Nephron progenitor cell (in vitro differentiated cells): ENCODE measurements around the gene PRKAG2.
A peak's percentile ranks its signal among the peaks of the same experiment; 100 is the strongest.

Source experiments
- DNase-seq: peaks from one replicate; pipeline ENCODE4 v3.0.0; 2021
- H3K27ac Mint-ChIP-seq: 2 replicates; pipeline ENCODE4 v1.8.0; 2021; ENCODE audit warnings: mild to moderate bottlenecking, moderate library complexity, mixed read lengths
- H3K27me3 Mint-ChIP-seq: 2 replicates; pipeline ENCODE4 v1.8.0; 2021; ENCODE audit warnings: mild to moderate bottlenecking, low read depth, mixed read lengths; ENCODE audit not compliant: poor library complexity
- H3K36me3 Mint-ChIP-seq: 2 replicates; pipeline ENCODE4 v1.8.0; 2021; ENCODE audit warnings: low read depth, mixed read lengths
- H3K4me1 Mint-ChIP-seq: 2 replicates; pipeline ENCODE4 v1.8.0; 2021; ENCODE audit warnings: mixed read lengths
- H3K4me3 Mint-ChIP-seq: 2 replicates; pipeline ENCODE4 v1.8.0; 2021; ENCODE audit warnings: mild to moderate bottlenecking, moderate library complexity, mixed read lengths
- H3K9me3 Mint-ChIP-seq: 2 replicates; pipeline ENCODE4 v1.8.0; 2021; ENCODE audit warnings: mild to moderate bottlenecking, moderate library complexity, mixed read lengths
- TF ChIP-seq, protein P1 (sequence below): fragments of 200-600 bp; sonication (generic); IDR thresholded peaks from 2 replicates; pipeline ENCODE4 v1.5.0; 2021; ENCODE audit warnings: antibody characterized with exemption

PRKAG2 gene

DNA sequence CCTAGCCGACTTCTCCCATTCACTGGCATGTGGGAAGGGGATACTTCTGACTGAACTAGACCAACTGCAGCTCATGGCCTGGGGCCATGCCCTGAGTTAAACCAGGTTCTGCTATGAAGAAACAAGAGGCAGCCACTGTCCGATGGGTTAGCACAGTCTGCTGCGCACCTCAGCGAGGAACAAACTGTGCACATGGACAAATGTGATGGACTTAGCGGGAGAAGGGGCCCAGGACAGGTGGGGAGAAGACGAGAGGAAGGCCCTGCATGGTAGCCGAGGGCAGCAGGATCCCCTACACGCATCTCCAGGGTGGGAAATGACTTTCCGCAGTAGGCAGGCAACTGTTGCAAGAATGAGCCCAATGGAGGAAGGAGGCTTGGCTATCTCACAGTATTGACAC is 115.0 kb downstream of the PRKAG2 start:
- no peak overlapping the region for H3K4me3 Mint-ChIP-seq
- peaks cover 8% of the 10 kb centered on the region for H3K9me3 Mint-ChIP-seq
- H3K27ac Mint-ChIP-seq: no peak overlapping the region
- TF ChIP-seq, protein P1, sequence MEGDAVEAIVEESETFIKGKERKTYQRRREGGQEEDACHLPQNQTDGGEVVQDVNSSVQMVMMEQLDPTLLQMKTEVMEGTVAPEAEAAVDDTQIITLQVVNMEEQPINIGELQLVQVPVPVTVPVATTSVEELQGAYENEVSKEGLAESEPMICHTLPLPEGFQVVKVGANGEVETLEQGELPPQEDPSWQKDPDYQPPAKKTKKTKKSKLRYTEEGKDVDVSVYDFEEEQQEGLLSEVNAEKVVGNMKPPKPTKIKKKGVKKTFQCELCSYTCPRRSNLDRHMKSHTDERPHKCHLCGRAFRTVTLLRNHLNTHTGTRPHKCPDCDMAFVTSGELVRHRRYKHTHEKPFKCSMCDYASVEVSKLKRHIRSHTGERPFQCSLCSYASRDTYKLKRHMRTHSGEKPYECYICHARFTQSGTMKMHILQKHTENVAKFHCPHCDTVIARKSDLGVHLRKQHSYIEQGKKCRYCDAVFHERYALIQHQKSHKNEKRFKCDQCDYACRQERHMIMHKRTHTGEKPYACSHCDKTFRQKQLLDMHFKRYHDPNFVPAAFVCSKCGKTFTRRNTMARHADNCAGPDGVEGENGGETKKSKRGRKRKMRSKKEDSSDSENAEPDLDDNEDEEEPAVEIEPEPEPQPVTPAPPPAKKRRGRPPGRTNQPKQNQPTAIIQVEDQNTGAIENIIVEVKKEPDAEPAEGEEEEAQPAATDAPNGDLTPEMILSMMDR: no peak
- H3K4me1 Mint-ChIP-seq: peaks cover 34% of the 10 kb centered on the region
- H3K27me3 Mint-ChIP-seq: peaks cover 47% of the 10 kb centered on the region
- H3K36me3 Mint-ChIP-seq: no peaks in the 10 kb centered on the region
- DNase-seq: no peak

DNA sequence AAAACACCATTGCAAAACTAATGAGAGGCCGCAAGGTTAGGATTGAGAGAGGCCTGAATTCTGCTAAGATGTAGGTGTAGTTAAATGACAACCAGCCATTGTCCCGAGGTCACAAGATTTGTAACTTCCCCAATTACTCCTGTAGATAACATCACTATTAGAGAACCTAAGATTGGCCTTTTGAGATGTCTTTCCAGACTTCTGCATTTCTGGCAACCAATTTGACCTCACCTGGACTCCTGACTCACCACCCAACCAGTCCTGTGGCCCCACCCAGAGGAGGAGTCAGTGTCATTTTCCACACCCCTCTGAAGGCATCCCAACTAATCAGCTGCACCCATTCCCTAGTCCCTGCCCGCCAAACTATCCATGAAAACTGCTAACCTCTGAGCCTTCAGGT is 115.7 kb downstream of the PRKAG2 start:
- no peak overlapping the region for H3K27ac Mint-ChIP-seq
- H3K27me3 Mint-ChIP-seq: peaks cover 47% of the 10 kb centered on the region
- peaks cover 4% of the 10 kb centered on the region for H3K9me3 Mint-ChIP-seq
- H3K36me3 Mint-ChIP-seq: no peaks in the 10 kb centered on the region
- no peak for DNase-seq
- no peak overlapping the region for H3K4me3 Mint-ChIP-seq
- TF ChIP-seq, protein P1: no peak
- peaks cover 41% of the 10 kb centered on the region for H3K4me1 Mint-ChIP-seq

DNA sequence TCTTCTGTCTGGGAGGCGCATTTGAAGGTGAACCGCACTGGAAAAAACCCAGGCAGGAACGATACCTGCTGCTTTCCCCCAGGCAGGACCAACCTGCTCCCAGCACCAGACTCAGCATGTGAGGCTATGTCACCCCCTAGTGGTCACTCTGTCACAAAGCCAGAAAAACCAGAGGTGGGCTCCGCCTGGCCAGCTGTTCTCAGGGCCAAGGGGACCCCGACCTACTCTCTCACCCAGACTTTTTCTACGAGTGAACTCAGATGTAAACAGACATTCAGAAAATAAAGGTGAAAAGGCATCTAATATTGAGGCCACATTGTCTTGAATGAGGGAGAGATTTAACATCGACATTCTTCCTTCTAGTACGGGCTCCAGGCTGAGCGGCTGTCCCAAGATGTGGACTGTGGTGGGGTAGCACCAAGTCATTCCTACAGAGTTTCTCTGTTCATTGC is 117.3 kb downstream of the PRKAG2 start:
- TF ChIP-seq, protein P1: peak; percentile 86
- Mint-ChIP-seq H3K4me1 (peaks cover 57% of the 10 kb centered on the region), H3K9me3 (no peaks in the 10 kb centered on the region), H3K4me3 (no peak overlapping the region), H3K27ac (peak overlapping the region; percentile 65), H3K36me3 (no peaks in the 10 kb centered on the region), H3K27me3 (peaks cover 41% of the 10 kb centered on the region)
- DNase-seq: peak; percentile 73

DNA sequence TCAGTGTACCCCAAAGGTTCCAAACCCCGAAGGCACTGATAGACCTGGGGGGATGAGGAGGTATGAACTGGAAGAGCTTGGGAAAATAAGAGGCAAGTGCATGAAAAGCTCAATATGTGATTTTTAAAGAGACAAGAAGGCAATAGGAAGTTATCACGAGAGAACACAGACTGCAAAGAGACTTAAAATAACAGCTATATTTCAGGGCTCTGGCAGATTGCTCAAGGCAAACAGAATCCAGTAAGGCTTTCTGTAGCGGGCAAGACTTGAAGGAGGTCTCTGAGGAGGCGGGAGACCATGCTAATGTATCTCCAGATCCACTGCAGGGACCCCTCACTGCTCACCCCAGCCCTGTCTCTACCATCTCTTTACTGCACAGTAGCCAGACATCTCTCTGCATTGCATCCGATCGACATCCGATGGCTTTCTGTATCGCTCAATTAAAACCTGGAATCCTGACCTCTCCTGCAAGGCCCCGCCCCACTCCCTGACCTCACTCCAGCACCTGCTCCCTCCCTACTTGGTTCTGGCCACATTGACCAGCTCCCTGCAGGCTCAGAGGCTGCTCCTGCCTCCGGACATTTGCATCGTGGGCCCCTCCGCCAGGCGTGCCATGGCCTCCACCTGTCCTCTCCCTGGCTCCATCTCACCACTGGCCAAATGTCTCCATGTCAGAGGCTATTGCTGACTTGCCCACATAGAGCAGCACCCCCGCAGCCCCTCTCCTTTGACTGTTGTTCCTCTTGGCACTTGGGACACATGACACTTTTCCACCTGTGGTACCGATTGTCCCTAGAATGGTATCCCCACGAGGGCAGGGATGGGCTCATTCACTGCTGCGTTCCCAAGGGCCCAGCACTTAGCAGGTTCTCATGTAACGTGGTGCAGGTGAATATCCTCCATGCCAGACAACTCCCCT is 118.0 kb downstream of the PRKAG2 start:
- no peak overlapping the region for H3K27ac Mint-ChIP-seq
- no peaks in the 10 kb centered on the region for H3K36me3 Mint-ChIP-seq
- DNase-seq: no peak
- peak overlapping the region; percentile 17 for H3K4me3 Mint-ChIP-seq
- no peaks in the 10 kb centered on the region for H3K9me3 Mint-ChIP-seq
- TF ChIP-seq, protein P1: no peak
- H3K27me3 Mint-ChIP-seq: peaks cover 41% of the 10 kb centered on the region
- H3K4me1 Mint-ChIP-seq: peaks cover 62% of the 10 kb centered on the region

DNA sequence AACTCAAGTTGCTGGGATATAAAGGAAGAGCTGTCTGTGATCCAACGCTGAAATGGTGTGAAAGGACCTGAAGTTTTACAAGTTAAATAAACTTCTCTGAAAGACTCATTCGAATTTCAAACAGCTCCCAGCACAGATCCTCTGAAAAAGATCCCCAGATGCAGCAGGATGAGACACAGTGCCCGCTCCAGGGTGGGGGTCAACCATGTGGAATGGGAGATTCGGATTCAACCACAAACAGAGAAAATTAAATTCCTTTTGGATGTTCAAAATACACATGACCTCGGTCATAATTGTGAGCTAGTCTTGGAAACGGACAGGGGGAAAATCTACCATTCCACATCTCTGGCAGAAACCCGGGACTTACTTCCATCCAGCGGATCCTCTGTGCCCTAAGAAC is 119.6 kb downstream of the PRKAG2 start:
- DNase-seq: no peak
- H3K27ac Mint-ChIP-seq: no peak overlapping the region
- peaks cover 65% of the 10 kb centered on the region for H3K4me1 Mint-ChIP-seq
- H3K36me3 Mint-ChIP-seq: no peaks in the 10 kb centered on the region
- no peaks in the 10 kb centered on the region for H3K9me3 Mint-ChIP-seq
- peak overlapping the region; percentile 35 for H3K4me3 Mint-ChIP-seq
- TF ChIP-seq, protein P1: no peak
- peaks cover 30% of the 10 kb centered on the region for H3K27me3 Mint-ChIP-seq

DNA sequence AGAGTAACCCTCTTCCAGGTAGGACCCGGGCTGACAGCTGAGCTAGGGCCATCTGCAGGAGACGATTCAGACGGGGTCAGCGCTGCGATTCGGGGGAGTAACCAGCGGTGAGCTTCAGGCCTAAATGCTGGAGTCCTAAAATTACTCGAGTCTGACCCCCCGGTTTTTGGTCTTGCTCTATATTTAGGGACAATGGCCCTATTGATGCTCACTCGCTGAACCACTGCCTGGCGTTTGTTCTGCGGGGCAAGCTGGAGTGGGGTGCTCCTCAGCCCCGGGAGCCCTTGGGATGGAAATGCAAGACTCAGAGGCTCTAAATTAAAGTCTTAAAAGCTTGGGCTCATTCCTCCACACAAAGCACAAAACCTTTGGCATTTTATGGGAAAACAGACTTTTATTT is 120.0 kb downstream of the PRKAG2 start:
- Mint-ChIP-seq H3K27me3 (peaks cover 26% of the 10 kb centered on the region), H3K9me3 (no peaks in the 10 kb centered on the region), H3K4me1 (peaks cover 65% of the 10 kb centered on the region), H3K4me3 (peak overlapping the region; percentile 35), H3K27ac (peak overlapping the region; percentile 57), H3K36me3 (no peaks in the 10 kb centered on the region)
- no peak for DNase-seq
- TF ChIP-seq, protein P1: no peak
